Endodermal cell (in vitro differentiated cells): ENCODE measurements around the gene SSNA1. TPM values are rescaled to one million over a fixed set of nuclear protein-coding genes. Genes with fewer than 3 reads are reported as not detected.

Experiments used
- DNase-seq: peaks from one replicate; pipeline ENCODE4 v3.0.0-alpha.2; 2017
- H3K27ac ChIP-seq: 2 replicates; pipeline ENCODE4 v1.5.1; 2013; ENCODE audit warnings: mild to moderate bottlenecking, low read depth, low read length, moderate library complexity
- H3K27me3 ChIP-seq: 2 replicates; pipeline ENCODE4 v1.6.1; 2013; ENCODE audit warnings: mild to moderate bottlenecking, low read length, moderate library complexity; ENCODE audit not compliant: insufficient read depth, control insufficient read depth, poor library complexity, severe bottlenecking
- H3K36me3 ChIP-seq: 2 replicates; pipeline ENCODE4 v1.7.0; 2013; ENCODE audit warnings: mild to moderate bottlenecking, low read length, moderate library complexity; ENCODE audit not compliant: control insufficient read depth, insufficient read depth
- H3K4me1 ChIP-seq: one replicate; pipeline ENCODE4 v1.7.0; 2013; ENCODE audit warnings: low read length; ENCODE audit not compliant: control insufficient read depth, insufficient read depth
- H3K4me3 ChIP-seq: 2 replicates; pipeline ENCODE4 v1.5.1; 2013; ENCODE audit warnings: mild to moderate bottlenecking, low read length, moderate library complexity
- H3K9ac ChIP-seq: 2 replicates; pipeline ENCODE4 v1.6.1; 2013; ENCODE audit warnings: mild to moderate bottlenecking, low read length, moderate library complexity; ENCODE audit not compliant: poor library complexity, severe bottlenecking; ENCODE audit errors: extremely low read depth
- H3K9me3 ChIP-seq: 2 replicates; pipeline ENCODE4 v1.6.1; 2013; ENCODE audit warnings: mild to moderate bottlenecking, low read length, moderate library complexity; ENCODE audit not compliant: control insufficient read depth
- H3K27ac Mint-ChIP-seq: 2 replicates; pipeline ENCODE4 v1.8.0; 2020; ENCODE audit warnings: mixed read lengths
- H3K27me3 Mint-ChIP-seq: 2 replicates; pipeline ENCODE4 v1.8.0; 2021; ENCODE audit warnings: mild to moderate bottlenecking, mixed read lengths; ENCODE audit not compliant: insufficient read depth
- H3K36me3 Mint-ChIP-seq: 2 replicates; pipeline ENCODE4 v1.8.0; 2020; ENCODE audit warnings: low read depth, mixed read lengths
- H3K4me1 Mint-ChIP-seq: 2 replicates; pipeline ENCODE4 v1.8.0; 2020; ENCODE audit warnings: mixed read lengths
- H3K4me3 Mint-ChIP-seq: 2 replicates; pipeline ENCODE4 v1.8.0; 2020; ENCODE audit warnings: mild to moderate bottlenecking, moderate library complexity, mixed read lengths
- H3K9me3 Mint-ChIP-seq: 2 replicates; pipeline ENCODE4 v1.8.0; 2020; ENCODE audit warnings: mild to moderate bottlenecking, mixed read lengths
- CTCF ChIP-seq: fragments of 200-600 bp; sonication (generic); conservative IDR thresholded peaks from 2 replicates; pipeline ENCODE4 v1.5.0; 2021; ENCODE audit warnings: antibody characterized with exemption, mild to moderate bottlenecking
- WGBS, 2 experiments: methylation state at CpG; one replicate each; pipeline versions ENCODE4 v1.1.5 to v1.1.7; 2013; ENCODE audit warnings: missing lambda C conversion rate in 2 of 2, mixed read lengths in 1 of 2; ENCODE audit not compliant: insufficient coverage in 1 of 2, insufficient read length in 1 of 2; 5-methylcytosine and 5-hydroxymethylcytosine counted together
- total RNA-seq, 2 donors: library from RNA; stranded (reverse); fragmentation: NEBNext Ultra II Directional in 1 of 2; extraction: Animal tissue kit (Norgen Biotek cat#: 25700) in 1 of 2; gene quantifications; 2 replicates in 1 of 2; 3 replicates in 1 of 2; pipeline ENCODE4 v1.2.1, GENCODE V29; 2021

Gene SSNA1
- total RNA-seq, 2 donors from 2014 or later: 66.5 to 67.7 TPM

GRCh38 chr9:137184881-137185660 lies 3.4 kb upstream of the SSNA1 start:
- Mint-ChIP-seq H3K4me3 (no peak overlapping the region), H3K36me3 (peaks cover 16% of the 10 kb centered on the region), H3K27me3 (no peaks in the 10 kb centered on the region), H3K9me3 (no peaks in the 10 kb centered on the region), H3K27ac (no peak overlapping the region), H3K4me1 (peaks cover 19% of the 10 kb centered on the region)
- Histone ChIP-seq H3K9me3 (no peaks in the 10 kb centered on the region), H3K4me1 (peaks cover 20% of the 10 kb centered on the region), H3K36me3 (peaks cover 22% of the 10 kb centered on the region), H3K4me3 (no peak overlapping the region), H3K27me3 (no peaks in the 10 kb centered on the region), H3K27ac (no peak overlapping the region), H3K9ac (no peak overlapping the region)
- no peak for TF ChIP-seq CTCF
- 93 to 96% methylated on average over 38 to 48 of the region's 48 CpGs for WGBS, 2 experiments
- DNase-seq: no peak

GRCh38 chr9:137185921-137186320 lies 2.6 kb upstream of the SSNA1 start:
- no peak for TF ChIP-seq CTCF
- Histone ChIP-seq H3K9me3 (no peaks in the 10 kb centered on the region), H3K4me3 (no peak overlapping the region), H3K27ac (no peak overlapping the region), H3K36me3 (peaks cover 30% of the 10 kb centered on the region), H3K27me3 (no peaks in the 10 kb centered on the region), H3K4me1 (peaks cover 23% of the 10 kb centered on the region), H3K9ac (no peak overlapping the region)
- DNase-seq: no peak
- peak overlapping the region; percentile 83 for H3K4me3 Mint-ChIP-seq
- no peaks in the 10 kb centered on the region for H3K27me3 Mint-ChIP-seq
- H3K36me3 Mint-ChIP-seq: peaks cover 21% of the 10 kb centered on the region
- H3K27ac Mint-ChIP-seq: no peak overlapping the region
- H3K4me1 Mint-ChIP-seq: peaks cover 19% of the 10 kb centered on the region
- 96 to 97% methylated on average over 10 to 19 of the region's 19 CpGs for WGBS, 2 experiments
- H3K9me3 Mint-ChIP-seq: no peaks in the 10 kb centered on the region

- Histone ChIP-seq H3K4me1 (peaks cover 23% of the 10 kb centered on the region), H3K9ac (no peak overlapping the region), H3K27ac (no peak overlapping the region), H3K4me3 (no peak overlapping the region), H3K27me3 (no peaks in the 10 kb centered on the region), H3K36me3 (peaks cover 30% of the 10 kb centered on the region), H3K9me3 (no peaks in the 10 kb centered on the region)
- TF ChIP-seq CTCF: no peak
- Mint-ChIP-seq H3K4me3 (peak overlapping the region; percentile 83), H3K36me3 (peaks cover 23% of the 10 kb centered on the region), H3K4me1 (peaks cover 19% of the 10 kb centered on the region), H3K27ac (no peak overlapping the region), H3K27me3 (no peaks in the 10 kb centered on the region), H3K9me3 (no peaks in the 10 kb centered on the region)
- 87% methylated on average over 5 to 6 of the region's 6 CpGs for WGBS, 2 experiments
- DNase-seq: no peak
Measured at GRCh38 chr9:137186385-137186784, 2.1 kb upstream of the SSNA1 start.
